Measurements from ENCODE around the gene MEGF6. TPM values are rescaled to one million over a fixed set of nuclear protein-coding genes. Genes with fewer than 3 reads are reported as not detected.

The MEGF6 gene
- total and polyA plus RNA-seq, 2 of the 8 experiments (the other 6 are each of a cell fraction or from before 2014, with no cell fraction given): 4.1 to 14.8 TPM

DNA sequence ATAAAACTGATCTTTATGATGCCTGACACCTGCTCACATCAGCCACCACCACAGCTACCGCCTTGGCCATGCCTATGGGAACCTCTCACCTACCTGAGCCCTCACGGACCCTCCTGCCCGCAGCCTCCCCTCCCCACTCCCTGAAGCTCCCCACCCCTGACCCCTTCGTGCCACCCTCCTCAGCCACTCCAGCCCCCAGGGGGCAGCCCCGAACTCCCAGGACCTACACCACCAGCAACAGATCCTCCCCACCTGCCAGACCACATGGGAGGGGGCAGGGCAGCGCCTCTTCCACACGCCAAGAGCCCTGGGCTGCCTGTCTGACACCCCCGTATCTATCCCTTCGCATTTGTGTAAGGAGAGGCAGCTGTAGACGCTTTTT lies 171.0 kb downstream of the MEGF6 start (continued):
- TF ChIP-seq TAF7 (optimal IDR thresholded peaks at IDR 0.05; ENCODE audit: borderline replicate concordance, low read depth, low read length) (no peak), EGR1 (IDR thresholded peaks at IDR 0.05; ENCODE audit: borderline replicate concordance, low read depth, low read length) (no peak), POU5F1 (IDR thresholded peaks at IDR 0.05; ENCODE audit: low read depth, low read length) (no peak)

MicroRNAs within 50 kb of the gene (microRNA counts, 767-probe panel; counts per million panel counts)
- 879 counts per million, percentile 95 among the panel's probes with 10 or more counts for microRNA hsa-miR-551a

Small RNA genes within 50 kb of the gene (microRNA-seq; reads per million reads assigned to microRNA genes)
- gene MIR551A (ENCODE audit: borderline microRNAs expressed in 2 of 2, borderline number of aligned reads in 2 of 2, borderline replicate concordance in 1 of 2): 0.23 to 1.6 reads per million in 2 experiments

Small RNA genes within 50 kb of the gene (small RNA-seq; reads per million reads assigned to genes)
- 26.4 reads per million, percentile 94 among the genes with 10 or more reads in this experiment for gene MIR551A (ENCODE audit: insufficient read depth)

Other genes starting within 250 kb of the MEGF6 start
- gene ARHGEF16, start 156.8 kb downstream of the MEGF6 start, total RNA-seq (2021; fragmentation: NEBNext Ultra II Directional; extraction: Animal tissue kit (Norgen Biotek cat#: 25700)): 20.0 and 20.7 TPM in 2 replicates
- 18.3 and 25.0 TPM in 2 replicates for gene ARHGEF16, start 156.8 kb downstream of the MEGF6 start, polyA plus RNA-seq (2011; rRNA removed)
- 21.7 and 22.2 TPM in 2 replicates for gene TPRG1L, start 13.5 kb upstream of the MEGF6 start, total RNA-seq (2021; fragmentation: NEBNext Ultra II Directional; extraction: Animal tissue kit (Norgen Biotek cat#: 25700))
- gene TPRG1L, start 13.5 kb upstream of the MEGF6 start, polyA plus RNA-seq (2011; rRNA removed): 19.8 and 22.3 TPM in 2 replicates
- 29.7 and 30.3 TPM in 2 replicates for gene WRAP73, start 38.6 kb upstream of the MEGF6 start, total RNA-seq (2021; fragmentation: NEBNext Ultra II Directional; extraction: Animal tissue kit (Norgen Biotek cat#: 25700))
- 50.7 and 66.4 TPM in 2 replicates for gene WRAP73, start 38.6 kb upstream of the MEGF6 start, polyA plus RNA-seq (2011; rRNA removed)
- 2.9 and 3.1 TPM in 2 replicates for gene TP73, start 41.0 kb upstream of the MEGF6 start, total RNA-seq (2021; fragmentation: NEBNext Ultra II Directional; extraction: Animal tissue kit (Norgen Biotek cat#: 25700))
- gene TP73, start 41.0 kb upstream of the MEGF6 start, polyA plus RNA-seq (2011; rRNA removed): 2.6 and 4.2 TPM in 2 replicates
- not detected in 2 replicates for gene CCDC27, start 140.9 kb upstream of the MEGF6 start, total RNA-seq (2021; fragmentation: NEBNext Ultra II Directional; extraction: Animal tissue kit (Norgen Biotek cat#: 25700))
- gene CCDC27, start 140.9 kb upstream of the MEGF6 start, polyA plus RNA-seq (2011; rRNA removed): 0.15 and 0.17 TPM in 2 replicates
- 6.1 and 7.7 TPM in 2 replicates for gene SMIM1, start 161.2 kb upstream of the MEGF6 start, total RNA-seq (2021; fragmentation: NEBNext Ultra II Directional; extraction: Animal tissue kit (Norgen Biotek cat#: 25700))
- 9.7 and 12.1 TPM in 2 replicates for gene SMIM1, start 161.2 kb upstream of the MEGF6 start, polyA plus RNA-seq (2011; rRNA removed)
- gene LRRC47, start 185.0 kb upstream of the MEGF6 start, total RNA-seq (2021; fragmentation: NEBNext Ultra II Directional; extraction: Animal tissue kit (Norgen Biotek cat#: 25700)): 82.4 and 82.5 TPM in 2 replicates
- 38.3 and 47.1 TPM in 2 replicates for gene LRRC47, start 185.0 kb upstream of the MEGF6 start, polyA plus RNA-seq (2011; rRNA removed)
- 38.0 and 43.9 TPM in 2 replicates for gene CEP104, start 245.7 kb upstream of the MEGF6 start, total RNA-seq (2021; fragmentation: NEBNext Ultra II Directional; extraction: Animal tissue kit (Norgen Biotek cat#: 25700))
- 8.0 and 15.5 TPM in 2 replicates for gene CEP104, start 245.7 kb upstream of the MEGF6 start, polyA plus RNA-seq (2011; rRNA removed)
- 9.2 and 11.9 TPM in 2 replicates for gene DFFB, start 246.0 kb upstream of the MEGF6 start, total RNA-seq (2021; fragmentation: NEBNext Ultra II Directional; extraction: Animal tissue kit (Norgen Biotek cat#: 25700))
- gene DFFB, start 246.0 kb upstream of the MEGF6 start, polyA plus RNA-seq (2011; rRNA removed): 6.5 and 8.6 TPM in 2 replicates

All from H1 (cell line).